RWPE2 (cell line): ENCODE data around the gene TBX6.

ENCODE experiments used
- ATAC-seq: fragments of 200-7000 bp; cut with Tn5 transposase; 3 replicates; pipeline ENCODE4 v1.9.1; 2021; ENCODE audit warnings: low read depth
- DNase-seq: peaks from one replicate; pipeline ENCODE4 v3.0.0-alpha.2; 2020; ENCODE audit warnings: low spot score
- H3K27ac ChIP-seq: fragments of 450-650 bp; 2 replicates; pipeline ENCODE4 v1.5.1; 2017; ENCODE audit warnings: mild to moderate bottlenecking; ENCODE audit not compliant: poor library complexity, severe bottlenecking
- H3K27me3 ChIP-seq: fragments of 250-450 bp; sonication (Bioruptor Pico); 2 replicates; pipeline ENCODE4 v1.5.1; 2021; ENCODE audit warnings: mild to moderate bottlenecking, moderate library complexity; ENCODE audit not compliant: insufficient read depth, poor library complexity, severe bottlenecking
- H3K36me3 ChIP-seq: fragments of 250-450 bp; sonication (Bioruptor Pico); 2 replicates; pipeline ENCODE4 v1.5.1; 2020; ENCODE audit warnings: low read depth, mild to moderate bottlenecking, moderate library complexity
- H3K4me1 ChIP-seq: fragments of 250-450 bp; sonication (Bioruptor Pico); 2 replicates; pipeline ENCODE4 v1.5.1; 2021; ENCODE audit warnings: mild to moderate bottlenecking, moderate library complexity; ENCODE audit not compliant: insufficient read depth, poor library complexity, severe bottlenecking
- H3K4me3 ChIP-seq: fragments of 250-450 bp; sonication (Bioruptor Pico); 2 replicates; pipeline ENCODE4 v1.5.1; 2021; ENCODE audit warnings: mild to moderate bottlenecking, moderate library complexity; ENCODE audit not compliant: severe bottlenecking
- H3K9me3 ChIP-seq: fragments of 250-450 bp; sonication (Bioruptor Pico); 2 replicates; pipeline ENCODE4 v1.5.1; 2021; ENCODE audit warnings: mild to moderate bottlenecking, moderate library complexity; ENCODE audit not compliant: severe bottlenecking
- CTCF ChIP-seq: fragments of 450-650 bp; IDR thresholded peaks from one replicate; pipeline ENCODE4 v1.5.1; 2017; ENCODE audit warnings: mild to moderate bottlenecking, moderate library complexity; ENCODE audit not compliant: poor library complexity, severe bottlenecking

The TBX6 gene

GRCh38 chr16:30096105-30096861 lies 4.6 kb upstream of the TBX6 start, which contains the start of gene YPEL3:
YPEL3 (minus strand) TSS chr16:30096213; CDS start chr16:30095482, 731 bp downstream.
- peak; percentile 62 for ATAC-seq

GRCh38 chr16:30095166-30096078 lies 3.7 kb upstream of the TBX6 start:
- Histone ChIP-seq H3K4me1 (peaks cover 4% of the 10 kb centered on the region), H3K9me3 (peaks cover 18% of the 10 kb centered on the region), H3K4me3 (peak overlapping the region; percentile 44), H3K36me3 (no peaks in the 10 kb centered on the region; the same call in 1 of the 2 replicates), H3K27ac (peak overlapping the region; percentile 52), H3K27me3 (no peaks in the 10 kb centered on the region)
- ATAC-seq (no peak), DNase-seq (no peak)
- TF ChIP-seq CTCF: no peak

More at GRCh38 chr16:30096105-30096861, 4.6 kb upstream of the TBX6 start, which contains the start of gene YPEL3:
- Histone ChIP-seq H3K36me3 (no peaks in the 10 kb centered on the region; the same call in 1 of the 2 replicates), H3K27me3 (no peaks in the 10 kb centered on the region), H3K9me3 (peaks cover 18% of the 10 kb centered on the region), H3K4me3 (peak within 1 kb of the TSS; percentile 44), H3K4me1 (no peaks in the 10 kb centered on the region), H3K27ac (peak within 1 kb of the TSS; percentile 52)
- no peak for TF ChIP-seq CTCF
- DNase-seq: peak; percentile 86

GRCh38 chr16:30094541-30095165 lies 2.9 kb upstream of the TBX6 start:
- ATAC-seq: no peak
- H3K4me3 ChIP-seq: no peak overlapping the region
- DNase-seq: no peak
- peaks cover 9% of the 10 kb centered on the region for H3K4me1 ChIP-seq
- no peaks in the 10 kb centered on the region for H3K27me3 ChIP-seq
- TF ChIP-seq CTCF: no peak
- peaks cover 18% of the 10 kb centered on the region for H3K9me3 ChIP-seq
- no peaks in the 10 kb centered on the region; the same call in 1 of the 2 replicates for H3K36me3 ChIP-seq
- no peak overlapping the region for H3K27ac ChIP-seq

- no peak for DNase-seq
- H3K36me3 ChIP-seq: no peaks in the 10 kb centered on the region; the same call in 1 of the 2 replicates
Measured at GRCh38 chr16:30092373-30093010, 768 bp upstream of the TBX6 start.

More at GRCh38 chr16:30092373-30093010, 768 bp upstream of the TBX6 start:
- no peak for ATAC-seq
- Histone ChIP-seq H3K4me3 (peak overlapping the region; percentile 21), H3K9me3 (peaks cover 9% of the 10 kb centered on the region), H3K27ac (peak overlapping the region; percentile 87), H3K4me1 (peaks cover 13% of the 10 kb centered on the region), H3K27me3 (no peaks in the 10 kb centered on the region)
- TF ChIP-seq CTCF: peak; percentile 27
